K562 (cell line): Measurements from ENCODE around the gene EFHB. TPM values are rescaled to one million over a fixed set of nuclear protein-coding genes. Genes with fewer than 3 reads are reported as not detected.

Source experiments
- ARID3A ChIP-seq: IDR thresholded peaks from 2 replicates; pipeline ENCODE4 v1.6.1; 2012; ENCODE audit warnings: low read depth, low read length, improper control_type of control experiment, borderline replicate concordance
- CAMTA2 ChIP-seq: fragments of 250-450 bp; sonication (Bioruptor Pico); conservative IDR thresholded peaks from 2 replicates; pipeline ENCODE4 v1.5.1; 2022
- CXXC5 ChIP-seq: fragments of 250-450 bp; sonication (Bioruptor Pico); IDR thresholded peaks from 2 replicates; pipeline ENCODE4 v1.8.0; 2022; ENCODE audit warnings: inconsistent platforms, mild to moderate bottlenecking, moderate library complexity
- HNRNPLL ChIP-seq: fragments of 200-400 bp; formaldehyde crosslinking; IDR thresholded peaks from 2 replicates; pipeline ENCODE4 v1.6.1; 2017; ENCODE audit warnings: low read length, low read depth, mild to moderate bottlenecking; ENCODE audit not compliant: poor library complexity, severe bottlenecking
- IRF9 ChIP-seq: fragments of 450-650 bp; IDR thresholded peaks from 2 replicates; pipeline ENCODE4 v1.6.1; 2016; ENCODE audit warnings: missing biosample characterization, missing genetic modification characterization
- TCF7L2 ChIP-seq: fragments of 150-350 bp; IDR thresholded peaks from 2 replicates; pipeline ENCODE4 v1.6.1; 2016; ENCODE audit warnings: low read depth, mild to moderate bottlenecking, low read length, moderate library complexity
- VEZF1 ChIP-seq: fragments of 200-800 bp; sonication (Bioruptor generic); IDR thresholded peaks from 2 replicates; pipeline ENCODE4 v1.6.1; 2017; ENCODE audit warnings: missing genetic modification characterization, missing compliant biosample characterization
- ZNF175 ChIP-seq: fragments of 200-800 bp; sonication (Bioruptor generic); IDR thresholded peaks from 2 replicates; pipeline ENCODE4 v1.6.1; 2016; ENCODE audit warnings: low read depth, mild to moderate bottlenecking, missing genetic modification characterization, missing compliant biosample characterization
- ZNF639 ChIP-seq, 2 experiments: fragments of 200-800 bp in 1 of 2; sonication (Bioruptor generic) in 1 of 2; sonication (generic) in 1 of 2; formaldehyde crosslinking in 1 of 2; IDR thresholded peaks in 1 of 2; conservative IDR thresholded peaks in 1 of 2; 2 replicates each; pipeline versions ENCODE4 v1.5.0 to v1.6.1; 2016 to 2020; ENCODE audit warnings: missing compliant biosample characterization in 1 of 2, missing genetic modification characterization in 1 of 2, missing genetic modification reagents in 1 of 2
- polyA plus RNA-seq, 8 experiments: library from polyadenylated mRNA; depleted of rRNA in 4 of 8; stranded (reverse) in 5 of 8; unstranded in 3 of 8; fragments of >200 nt; fragmentation: Nextera tagmentation in 2 of 8; fragmentation: Illumina TruSeq in 1 of 8; extraction: Ambion mirVana in 2 of 8; extraction: Trizol in 1 of 8; gene quantifications; 2 replicates each; pipeline versions ENCODE4 v1.2.1 to v1.2.3, GENCODE V29; 2011 to 2014; ENCODE audit warnings: inconsistent platforms in 1 of 8, missing spikeins in 1 of 8
- total RNA-seq, 7 experiments: library from RNA; depleted of rRNA in 6 of 7; stranded (reverse); fragments of >200 nt in 6 of 7; fragmentation: Illumina TruSeq in 2 of 7; extraction: Trizol in 2 of 7; gene quantifications; 2 replicates each; pipeline versions ENCODE4 v1.2.1 to v1.2.3, GENCODE V29; 2011 to 2021; ENCODE audit warnings: low replicate concordance in 1 of 7

EFHB gene
- total and polyA plus RNA-seq, 9 of the 15 experiments (the other 6 are each of a cell fraction or from before 2014, with no cell fraction given), result 1.5 to 4.0 (median 1.8) TPM

- TF ChIP-seq CAMTA2 (CRISPR knock-in tag), result no peak
- TF ChIP-seq HNRNPLL, result no peak
- no peak for TF ChIP-seq ARID3A
- TF ChIP-seq VEZF1 (CRISPR knock-in tag), result peak; percentile 19; the same call in 1 of the 2 replicates
- no peak for TF ChIP-seq TCF7L2
- 0 out of 2 replicates have a peak, but pooled peaks have one; percentile 37 for TF ChIP-seq ZNF175 (CRISPR knock-in tag)
- peak in 1 of 2 experiments; percentile 34; a peak in 1 of 4 replicates for TF ChIP-seq ZNF639 (CRISPR knock-in tag; conservative IDR thresholded peaks at IDR 0.05 in 1 of 2, IDR thresholded peaks at IDR 0.05 in 1 of 2)
- 0 out of 2 replicates have a peak, but pooled peaks have one; percentile 12 for TF ChIP-seq CXXC5 (CRISPR knock-in tag)
- 0 out of 2 replicates have a peak, but pooled peaks have one; percentile 8 for TF ChIP-seq IRF9 (tag)
These were observed 11.5 kb upstream of the EFHB start (continued) for GRCh38 chr3:19945534-19945933.
